ENCODE data around the gene TRPC4AP.

The TRPC4AP gene

DNA sequence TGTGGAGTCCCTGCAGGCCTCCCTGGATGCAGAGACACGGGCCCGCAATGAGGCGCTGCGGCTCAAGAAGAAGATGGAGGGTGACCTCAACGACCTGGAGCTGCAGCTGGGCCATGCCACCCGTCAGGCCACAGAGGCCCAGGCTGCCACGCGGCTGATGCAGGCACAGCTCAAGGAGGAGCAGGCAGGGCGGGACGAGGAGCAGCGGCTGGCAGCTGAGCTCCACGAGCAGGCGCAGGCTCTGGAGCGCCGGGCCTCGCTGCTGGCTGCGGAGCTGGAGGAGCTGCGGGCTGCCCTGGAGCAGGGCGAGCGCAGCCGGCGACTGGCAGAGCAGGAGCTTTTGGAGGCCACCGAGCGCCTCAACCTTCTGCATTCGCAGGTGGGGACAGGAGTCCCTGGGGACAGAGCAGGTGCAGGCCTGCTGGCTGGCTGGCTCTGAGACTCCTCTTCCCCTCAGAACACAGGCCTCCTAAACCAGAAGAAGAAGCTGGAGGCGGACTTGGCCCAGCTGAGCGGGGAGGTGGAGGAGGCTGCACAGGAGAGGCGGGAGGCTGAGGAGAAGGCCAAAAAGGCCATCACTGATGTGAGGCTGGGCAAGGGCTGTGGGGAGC, 92.2 kb downstream of the TRPC4AP start:
- TF ChIP-seq, protein P1, sequence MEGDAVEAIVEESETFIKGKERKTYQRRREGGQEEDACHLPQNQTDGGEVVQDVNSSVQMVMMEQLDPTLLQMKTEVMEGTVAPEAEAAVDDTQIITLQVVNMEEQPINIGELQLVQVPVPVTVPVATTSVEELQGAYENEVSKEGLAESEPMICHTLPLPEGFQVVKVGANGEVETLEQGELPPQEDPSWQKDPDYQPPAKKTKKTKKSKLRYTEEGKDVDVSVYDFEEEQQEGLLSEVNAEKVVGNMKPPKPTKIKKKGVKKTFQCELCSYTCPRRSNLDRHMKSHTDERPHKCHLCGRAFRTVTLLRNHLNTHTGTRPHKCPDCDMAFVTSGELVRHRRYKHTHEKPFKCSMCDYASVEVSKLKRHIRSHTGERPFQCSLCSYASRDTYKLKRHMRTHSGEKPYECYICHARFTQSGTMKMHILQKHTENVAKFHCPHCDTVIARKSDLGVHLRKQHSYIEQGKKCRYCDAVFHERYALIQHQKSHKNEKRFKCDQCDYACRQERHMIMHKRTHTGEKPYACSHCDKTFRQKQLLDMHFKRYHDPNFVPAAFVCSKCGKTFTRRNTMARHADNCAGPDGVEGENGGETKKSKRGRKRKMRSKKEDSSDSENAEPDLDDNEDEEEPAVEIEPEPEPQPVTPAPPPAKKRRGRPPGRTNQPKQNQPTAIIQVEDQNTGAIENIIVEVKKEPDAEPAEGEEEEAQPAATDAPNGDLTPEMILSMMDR (IDR thresholded peaks at IDR 0.05; ENCODE audit: low read depth, low read length), result no peak
- no peak overlapping the region for H3K4me3 ChIP-seq (ENCODE audit: low read depth, low read length)

DNA sequence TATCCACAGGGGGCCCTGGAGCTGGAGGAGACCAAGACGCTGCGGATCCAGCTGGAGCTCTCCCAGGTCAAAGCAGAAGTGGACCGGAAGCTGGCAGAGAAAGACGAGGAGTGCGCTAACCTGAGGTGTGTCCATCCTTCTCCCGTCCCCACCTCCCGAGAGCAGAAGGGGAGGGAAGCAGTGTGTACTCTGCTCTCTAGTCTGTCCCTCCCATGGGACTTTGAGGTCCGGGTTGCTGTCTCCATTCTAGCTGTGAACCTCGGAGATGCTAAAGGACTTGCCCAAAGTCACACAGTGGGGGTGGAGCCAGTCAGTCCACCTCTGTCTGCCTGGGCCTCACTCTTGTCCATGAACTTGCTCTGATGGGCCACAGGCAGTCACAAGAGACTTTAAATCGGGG, 92.8 kb downstream of the TRPC4AP start:
- TF ChIP-seq, protein P1 (IDR thresholded peaks at IDR 0.05; ENCODE audit: low read depth, low read length), result no peak
- H3K4me3 ChIP-seq (ENCODE audit: low read depth, low read length), result no peak overlapping the region

DNA sequence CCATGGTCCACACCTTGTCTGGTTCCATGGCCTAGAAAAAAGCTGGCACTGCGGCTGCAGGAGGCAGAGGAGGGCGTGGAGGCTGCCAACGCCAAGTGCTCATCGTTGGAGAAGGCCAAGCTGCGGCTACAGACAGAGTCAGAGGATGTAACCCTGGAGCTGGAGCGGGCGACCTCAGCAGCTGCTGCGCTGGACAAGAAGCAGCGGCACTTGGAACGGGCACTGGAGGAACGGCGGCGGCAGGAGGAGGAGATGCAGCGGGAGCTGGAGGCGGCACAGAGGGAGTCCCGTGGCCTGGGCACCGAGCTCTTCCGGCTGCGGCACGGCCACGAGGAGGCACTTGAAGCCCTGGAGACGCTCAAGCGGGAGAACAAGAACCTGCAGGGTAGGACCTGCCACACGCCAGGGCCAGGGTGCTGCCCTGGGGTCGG, 93.6 kb downstream of the TRPC4AP start:
- no peak overlapping the region for H3K4me3 ChIP-seq (ENCODE audit: low read depth, low read length)
- TF ChIP-seq, protein P1 (IDR thresholded peaks at IDR 0.05; ENCODE audit: low read depth, low read length), result no peak

DNA sequence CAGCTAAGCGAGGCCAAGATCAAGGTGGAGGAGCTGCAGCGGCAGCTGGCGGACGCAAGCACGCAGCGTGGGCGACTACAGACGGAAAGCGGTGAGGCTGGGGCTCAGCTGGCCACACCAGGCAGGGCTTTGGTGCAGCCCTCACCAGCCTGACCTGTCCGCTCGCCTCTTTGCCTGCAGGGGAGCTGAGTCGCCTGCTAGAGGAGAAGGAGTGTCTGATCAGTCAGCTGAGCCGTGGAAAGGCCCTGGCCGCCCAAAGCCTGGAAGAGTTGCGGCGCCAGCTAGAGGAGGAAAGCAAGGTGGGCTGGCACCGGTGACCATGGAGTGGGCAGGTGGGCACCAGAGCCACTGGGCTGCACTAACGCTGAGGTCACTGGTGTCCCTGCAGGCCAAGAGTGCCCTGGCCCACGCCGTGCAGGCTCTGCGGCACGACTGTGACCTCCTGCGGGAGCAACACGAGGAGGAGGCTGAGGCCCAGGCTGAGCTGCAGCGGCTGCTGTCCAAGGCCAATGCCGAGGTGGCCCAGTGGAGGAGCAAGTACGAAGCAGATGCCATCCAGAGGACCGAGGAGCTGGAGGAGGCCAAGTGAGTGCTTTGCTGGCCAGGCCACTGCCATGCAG, 94.2 kb downstream of the TRPC4AP start:
- TF ChIP-seq, protein P1 (IDR thresholded peaks at IDR 0.05; ENCODE audit: low read depth, low read length), result no peak
- H3K4me3 ChIP-seq (ENCODE audit: low read depth, low read length), result no peak overlapping the region

DNA sequence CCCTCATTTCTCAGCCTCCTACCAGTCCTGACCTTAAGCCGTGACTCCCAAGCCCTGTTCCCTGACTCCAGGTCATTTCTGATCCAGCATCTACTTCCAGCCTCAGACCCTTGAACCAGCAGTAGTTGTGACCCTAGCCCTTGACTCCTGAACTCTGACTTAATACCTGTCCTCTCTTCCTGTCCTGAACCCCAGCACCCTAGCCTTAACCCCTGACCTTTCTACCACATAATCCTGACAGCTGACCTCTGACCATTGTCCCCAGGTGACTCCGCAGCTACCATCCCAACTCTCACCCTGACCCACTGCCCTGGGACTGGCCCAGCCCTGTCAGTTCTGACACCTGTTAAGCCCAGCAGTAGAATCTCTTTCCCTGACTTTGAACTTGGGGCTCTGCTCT, 94.8 kb downstream of the TRPC4AP start:
- TF ChIP-seq, protein P1 (IDR thresholded peaks at IDR 0.05; ENCODE audit: low read depth, low read length), result no peak
- no peak overlapping the region for H3K4me3 ChIP-seq (ENCODE audit: low read depth, low read length)

DNA sequence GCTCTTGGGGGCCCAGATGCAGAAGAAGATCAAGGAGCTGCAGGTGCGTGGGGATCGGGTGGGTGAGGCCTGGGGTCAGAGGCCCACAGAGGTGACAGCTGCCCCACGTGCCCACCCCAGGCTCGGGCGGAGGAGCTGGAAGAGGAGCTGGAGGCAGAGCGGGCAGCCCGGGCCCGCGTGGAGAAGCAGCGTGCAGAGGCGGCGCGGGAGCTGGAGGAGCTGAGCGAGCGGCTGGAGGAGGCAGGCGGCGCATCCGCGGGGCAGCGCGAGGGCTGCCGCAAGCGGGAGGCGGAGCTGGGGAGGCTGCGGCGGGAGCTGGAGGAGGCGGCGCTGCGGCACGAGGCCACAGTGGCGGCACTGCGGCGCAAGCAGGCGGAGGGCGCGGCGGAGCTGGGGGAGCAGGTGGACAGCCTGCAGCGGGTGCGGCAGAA, 95.5 kb downstream of the TRPC4AP start:
- TF ChIP-seq, protein P1 (IDR thresholded peaks at IDR 0.05; ENCODE audit: low read depth, low read length), result no peak
- H3K4me3 ChIP-seq (ENCODE audit: low read depth, low read length), result no peak overlapping the region

DNA sequence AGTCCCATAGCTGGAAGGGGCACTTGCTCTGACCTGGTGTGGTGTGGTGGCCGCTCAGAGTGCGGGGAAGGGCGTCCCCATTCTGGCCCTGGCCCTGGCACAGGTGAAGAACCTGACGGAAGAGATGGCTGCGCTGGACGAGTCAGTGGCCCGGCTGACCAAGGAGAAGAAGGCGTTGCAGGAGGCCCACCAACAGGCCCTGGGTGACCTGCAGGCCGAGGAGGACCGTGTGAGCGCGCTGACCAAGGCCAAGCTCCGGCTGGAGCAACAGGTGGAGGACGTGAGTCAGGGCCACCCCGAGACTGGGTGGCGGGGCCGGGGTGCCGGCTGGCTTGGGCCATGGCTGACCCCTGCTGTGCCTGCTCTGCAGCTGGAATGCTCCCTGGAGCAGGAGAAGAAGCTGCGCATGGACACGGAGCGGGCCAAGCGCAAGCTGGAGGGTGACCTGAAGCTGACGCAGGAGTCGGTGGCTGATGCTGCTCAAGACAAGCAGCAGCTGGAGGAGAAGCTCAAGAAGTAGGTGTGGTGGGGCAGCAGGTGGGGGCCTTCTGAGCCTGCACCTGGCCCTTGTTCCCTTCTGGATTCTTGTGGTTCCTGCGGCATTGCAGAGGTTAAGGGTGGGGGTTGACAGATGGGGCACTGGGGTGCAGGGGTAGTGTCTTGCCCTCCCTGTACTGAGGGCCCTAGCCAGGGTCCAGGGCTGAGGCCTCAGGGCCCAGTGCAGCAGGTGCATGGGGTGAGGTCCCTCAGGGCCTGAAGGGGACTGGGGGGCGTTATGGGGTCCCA, 96.2 kb downstream of the TRPC4AP start:
- TF ChIP-seq, protein P1 (IDR thresholded peaks at IDR 0.05; ENCODE audit: low read depth, low read length), result no peak
- H3K4me3 ChIP-seq (ENCODE audit: low read depth, low read length), result no peak overlapping the region
